Ovary (tissue), 3 donors: ENCODE data around the gene LDLRAD4.

Experiments used
- EP300 ChIP-seq: sonication (generic); formaldehyde crosslinking; IDR thresholded peaks from one replicate; pipeline ENCODE4 v1.6.1; 2017; ENCODE audit warnings: antibody characterized with exemption
- POLR2A ChIP-seq: fragments of 450-650 bp; IDR thresholded peaks from one replicate; pipeline ENCODE4 v1.6.1; 2017; ENCODE audit warnings: antibody characterized with exemption, mild to moderate bottlenecking, moderate library complexity
- TF ChIP-seq, protein P1 (sequence below), 3 donors: fragments of 450-650 bp in 2 of 3; fragments of 200-600 bp in 1 of 3; IDR thresholded peaks; one replicate each; pipeline versions ENCODE4 v1.5.1 to v1.8.0; 2016 to 2022; ENCODE audit warnings: antibody characterized with exemption in 3 of 3, mild to moderate bottlenecking in 1 of 3
- donor health status: DM: no; HTN: no; CAD: no.

DNA sequence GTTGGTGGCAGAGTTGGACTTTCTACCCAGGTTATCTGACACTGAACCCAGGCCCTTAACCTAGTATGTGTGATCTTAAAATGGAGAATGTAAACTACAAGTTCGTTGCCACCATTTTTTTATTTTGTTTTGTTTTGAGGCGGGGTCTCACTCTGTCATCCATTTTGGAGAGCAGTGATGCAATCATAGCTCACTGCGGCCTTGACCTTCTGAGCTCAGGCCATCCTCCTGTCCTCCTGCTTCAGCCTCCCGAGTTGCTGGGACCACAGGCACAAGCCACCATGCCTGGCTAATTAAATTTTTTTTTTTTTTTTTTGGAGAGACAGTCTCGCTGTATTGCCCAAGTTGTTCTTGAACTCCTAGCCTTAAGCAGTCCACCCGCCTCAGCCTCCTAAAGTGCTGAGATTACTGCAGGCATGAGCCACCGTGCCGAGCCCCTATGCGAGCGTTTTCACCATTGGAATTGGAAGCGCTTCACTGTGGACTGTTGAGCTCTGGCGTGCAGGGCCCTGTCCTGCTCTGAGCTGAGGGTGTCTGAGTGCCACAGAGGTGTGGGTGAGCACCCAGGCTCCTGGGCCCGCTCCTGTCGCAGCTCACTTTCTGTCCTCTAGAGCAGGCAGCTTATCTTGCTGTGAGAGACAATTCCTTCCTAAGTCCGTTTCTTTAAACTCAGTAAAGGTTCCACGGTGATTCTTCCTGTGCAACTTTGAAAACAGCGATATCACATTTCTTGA is 186.9 kb downstream of the LDLRAD4 start:
- TF ChIP-seq POLR2A: no peak
- TF ChIP-seq, protein P1, sequence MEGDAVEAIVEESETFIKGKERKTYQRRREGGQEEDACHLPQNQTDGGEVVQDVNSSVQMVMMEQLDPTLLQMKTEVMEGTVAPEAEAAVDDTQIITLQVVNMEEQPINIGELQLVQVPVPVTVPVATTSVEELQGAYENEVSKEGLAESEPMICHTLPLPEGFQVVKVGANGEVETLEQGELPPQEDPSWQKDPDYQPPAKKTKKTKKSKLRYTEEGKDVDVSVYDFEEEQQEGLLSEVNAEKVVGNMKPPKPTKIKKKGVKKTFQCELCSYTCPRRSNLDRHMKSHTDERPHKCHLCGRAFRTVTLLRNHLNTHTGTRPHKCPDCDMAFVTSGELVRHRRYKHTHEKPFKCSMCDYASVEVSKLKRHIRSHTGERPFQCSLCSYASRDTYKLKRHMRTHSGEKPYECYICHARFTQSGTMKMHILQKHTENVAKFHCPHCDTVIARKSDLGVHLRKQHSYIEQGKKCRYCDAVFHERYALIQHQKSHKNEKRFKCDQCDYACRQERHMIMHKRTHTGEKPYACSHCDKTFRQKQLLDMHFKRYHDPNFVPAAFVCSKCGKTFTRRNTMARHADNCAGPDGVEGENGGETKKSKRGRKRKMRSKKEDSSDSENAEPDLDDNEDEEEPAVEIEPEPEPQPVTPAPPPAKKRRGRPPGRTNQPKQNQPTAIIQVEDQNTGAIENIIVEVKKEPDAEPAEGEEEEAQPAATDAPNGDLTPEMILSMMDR (IDR thresholded peaks at IDR 0.05): no peak
- TF ChIP-seq EP300: no peak
